Upper lobe of left lung (tissue), 4 donors: ENCODE data around the gene ATP4B.

Source experiments
- CTCF ChIP-seq, 6 experiments: fragments of 450-650 bp in 4 of 6; fragments of 200-600 bp in 2 of 6; sonication (generic) in 2 of 6; IDR thresholded peaks; one replicate each; pipeline ENCODE4 v1.5.1; 2016 to 2019; ENCODE audit warnings: antibody characterized with exemption in 6 of 6
- POLR2A ChIP-seq, 4 donors: fragments of 450-650 bp; IDR thresholded peaks; one replicate each; pipeline ENCODE4 v1.5.1; 2016 to 2017; ENCODE audit warnings: antibody characterized with exemption in 4 of 4, mild to moderate bottlenecking in 2 of 4
- POLR2AphosphoS5 ChIP-seq, 2 donors: sonication (generic); formaldehyde crosslinking; IDR thresholded peaks; one replicate each; pipeline ENCODE4 v1.5.1; 2017; ENCODE audit warnings: antibody characterized with exemption in 2 of 2

DNA sequence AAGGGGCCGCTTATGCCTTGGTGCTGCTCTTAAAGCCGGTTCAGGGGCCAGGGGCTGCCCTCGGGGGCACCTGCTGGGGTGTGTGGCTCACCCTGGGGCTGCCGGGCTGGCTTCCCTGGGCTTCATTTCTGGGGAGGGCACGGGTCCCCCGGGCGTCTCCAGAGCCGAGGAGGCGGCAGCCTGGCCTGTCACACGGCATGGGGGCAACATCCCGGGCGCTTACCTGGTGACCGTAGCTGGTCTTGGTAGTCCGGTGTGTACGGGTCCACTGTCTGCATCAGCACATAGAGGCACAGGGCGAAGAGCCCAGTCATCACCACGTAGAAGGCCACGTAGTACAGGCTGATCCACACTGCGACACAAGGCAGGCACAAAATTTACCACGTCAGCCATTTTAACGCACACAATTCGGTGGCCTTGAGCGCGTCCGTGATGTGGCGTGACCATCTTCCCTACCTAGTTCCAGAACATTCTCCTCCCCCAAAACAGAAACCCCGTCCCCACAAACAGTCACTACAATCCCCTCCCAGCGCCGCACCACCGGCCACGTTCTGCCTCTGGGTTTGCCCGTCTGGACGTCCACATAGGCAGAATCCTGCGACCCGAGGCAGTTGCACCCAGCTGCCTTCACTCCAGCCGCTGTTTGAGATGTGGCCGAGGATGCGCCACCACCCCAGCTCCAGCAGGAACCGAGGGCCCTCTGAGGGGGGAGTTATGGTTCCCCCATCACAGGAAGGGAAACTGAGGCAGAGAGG, 3.2 kb downstream of the ATP4B start:
- TF ChIP-seq CTCF (IDR thresholded peaks at IDR 0.05) = no peak
- TF ChIP-seq POLR2A (IDR thresholded peaks at IDR 0.05) = no peak
- TF ChIP-seq POLR2AphosphoS5 (IDR thresholded peaks at IDR 0.05) = no peak
